ENCODE results near the gene ATP1B2. TPM values are rescaled to one million over a fixed set of nuclear protein-coding genes. Genes with fewer than 3 reads are reported as not detected.

Gene ATP1B2
- polyA plus RNA-seq, 3 donors, result 18.1 to 24.2 (median 21.5) TPM

DNA sequence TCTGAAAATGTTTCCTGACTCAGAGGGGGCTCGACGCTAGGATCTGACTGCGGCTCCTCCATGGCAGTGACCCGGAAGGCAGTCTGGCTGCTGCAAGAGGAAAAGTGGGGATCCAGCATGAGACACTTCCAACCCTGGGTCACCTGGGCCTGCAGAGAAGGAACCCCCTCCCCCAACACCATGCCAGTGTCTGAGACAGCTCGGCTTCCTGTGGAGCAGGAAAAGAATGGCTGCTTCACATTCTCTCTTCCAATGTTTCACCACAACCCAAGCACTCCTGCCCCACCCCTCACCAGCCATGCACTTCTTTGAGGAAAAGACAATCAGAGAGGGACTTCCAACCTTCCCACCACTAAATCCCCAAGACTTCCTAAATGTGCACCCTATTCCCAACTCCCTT lies 25.8 kb downstream of the ATP1B2 start:
- DNase-seq, result no peak

DNA sequence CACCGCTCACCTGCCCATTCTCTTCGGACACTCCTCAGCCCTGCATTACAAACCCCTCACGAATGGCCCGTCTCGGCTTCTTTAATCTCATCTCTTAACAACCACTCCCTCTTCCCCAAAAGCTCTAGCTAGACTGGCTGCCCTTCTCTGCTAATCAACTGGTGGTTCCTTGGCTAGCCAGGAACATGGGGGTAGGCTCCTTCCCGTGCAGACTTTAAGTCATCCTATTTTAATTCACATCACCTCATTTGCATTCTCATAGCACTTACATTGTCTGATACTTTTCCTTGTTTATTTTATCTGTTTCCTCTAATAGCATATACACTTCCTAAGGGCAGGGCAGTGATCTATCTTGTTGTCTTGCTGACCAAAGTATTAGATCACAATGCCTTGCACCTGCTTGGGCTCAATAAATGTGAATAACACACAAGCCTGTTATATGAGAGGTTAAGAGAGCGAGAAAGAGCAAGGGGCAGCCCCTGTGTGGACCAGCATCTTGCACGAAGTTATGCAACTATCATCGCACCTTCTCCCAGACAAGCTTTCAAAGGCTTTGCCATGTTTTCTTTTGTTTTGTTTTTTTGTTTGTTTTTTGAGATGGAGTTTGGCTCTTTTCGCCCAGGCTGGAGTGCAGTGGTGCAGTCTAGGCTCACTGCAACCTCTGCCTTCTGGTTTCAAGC lies 26.8 kb downstream of the ATP1B2 start:
- no peak for DNase-seq

DNA sequence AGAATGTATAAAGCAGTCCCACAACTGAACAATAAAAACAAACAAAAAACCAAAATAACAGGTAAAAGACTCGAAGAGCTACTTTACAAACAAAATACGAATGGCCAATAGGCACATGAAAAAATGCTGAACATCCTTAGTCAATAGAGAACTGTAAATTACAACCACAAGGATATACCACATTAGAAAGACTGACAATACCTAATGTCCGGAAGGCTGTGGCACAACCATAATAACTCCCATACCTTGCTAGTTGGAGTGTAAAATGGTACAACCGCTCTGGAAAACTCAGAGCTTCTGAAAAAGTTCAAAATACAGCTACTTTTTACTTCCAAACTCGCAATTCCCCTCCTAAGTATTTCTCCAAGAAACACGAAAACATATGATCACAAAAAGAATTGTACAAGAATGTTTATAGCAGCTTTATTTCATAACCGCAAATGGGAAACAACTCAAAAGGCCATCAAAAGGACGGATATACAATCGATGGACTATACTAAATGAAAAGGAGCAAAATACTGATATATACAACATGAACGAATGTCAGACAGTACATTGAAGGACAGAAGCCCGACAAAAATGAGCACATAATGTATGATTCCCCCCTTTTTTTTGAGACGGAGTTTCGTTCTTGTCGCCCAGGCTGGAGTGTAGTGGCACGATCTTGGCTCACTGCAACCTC lies 34.3 kb downstream of the ATP1B2 start:
- no peak for DNase-seq

DNA sequence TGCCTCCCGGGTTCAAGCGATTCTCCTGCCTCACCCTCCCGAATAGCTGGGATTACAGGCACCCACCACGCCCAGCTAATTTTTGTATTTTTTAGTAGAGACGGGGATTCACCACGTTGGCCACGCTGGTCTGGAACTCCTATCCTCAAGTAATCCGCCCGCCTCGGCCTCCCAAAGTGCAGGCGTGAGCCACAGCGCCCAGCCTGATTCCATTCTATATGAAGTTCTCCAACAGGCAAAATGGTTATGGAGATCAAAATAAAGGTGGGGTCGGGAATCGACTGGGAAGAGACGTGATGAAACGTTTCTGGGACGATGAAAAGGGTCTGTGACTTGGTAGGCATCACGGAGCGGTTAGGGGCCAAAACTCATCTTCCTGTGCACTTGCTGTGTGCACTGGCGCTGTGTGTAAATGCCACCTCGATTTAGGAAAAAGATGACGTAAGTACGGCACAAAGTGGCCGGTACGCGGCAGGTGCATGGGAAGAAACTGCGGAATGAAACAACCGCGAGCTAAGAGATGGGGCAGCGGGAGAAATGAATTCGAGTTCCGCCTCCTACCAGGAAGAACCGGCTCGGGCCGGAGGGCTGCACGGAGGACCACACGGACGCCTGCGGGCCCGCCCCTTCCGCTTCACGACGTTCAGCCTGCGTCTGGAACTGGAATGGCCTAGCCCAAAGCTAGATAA lies 35.0 kb downstream of the ATP1B2 start:
- DNase-seq, result peak; percentile 94

GRCh38 chr17:7686222-7687071 lies 35.7 kb downstream of the ATP1B2 start:
- DNase-seq, result no peak

DNA sequence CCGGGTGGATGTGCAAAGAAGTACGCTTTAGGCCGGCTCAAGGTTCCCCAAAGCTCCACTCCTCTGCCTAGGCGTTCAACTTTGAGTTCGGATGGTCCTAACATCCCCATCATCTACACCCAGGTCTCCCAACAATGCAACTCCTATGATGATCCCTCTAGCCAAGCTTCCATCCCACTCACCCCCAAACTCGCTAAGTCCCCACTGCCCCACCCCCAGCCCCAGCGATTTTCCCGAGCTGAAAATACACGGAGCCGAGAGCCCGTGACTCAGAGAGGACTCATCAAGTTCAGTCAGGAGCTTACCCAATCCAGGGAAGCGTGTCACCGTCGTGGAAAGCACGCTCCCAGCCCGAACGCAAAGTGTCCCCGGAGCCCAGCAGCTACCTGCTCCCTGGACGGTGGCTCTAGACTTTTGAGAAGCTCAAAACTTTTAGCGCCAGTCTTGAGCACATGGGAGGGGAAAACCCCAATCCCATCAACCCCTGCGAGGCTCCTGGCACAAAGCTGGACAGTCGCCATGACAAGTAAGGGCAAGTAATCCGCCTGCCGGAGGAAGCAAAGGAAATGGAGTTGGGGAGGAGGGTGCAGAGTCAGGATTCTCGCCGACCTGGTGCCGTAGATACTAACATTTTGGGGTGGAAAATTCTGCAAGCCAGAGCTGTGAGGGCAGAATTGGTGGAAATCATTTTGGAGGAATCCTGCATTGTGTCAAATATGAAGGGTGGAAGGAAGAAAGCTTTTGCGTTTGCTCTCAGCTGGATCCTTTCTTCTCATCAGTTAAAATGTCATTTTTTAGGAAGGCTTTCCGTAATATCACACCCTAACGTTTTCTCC lies 36.6 kb downstream of the ATP1B2 start, which contains the start of gene TP53:
TP53 (minus strand) TSS at position 419 of the 836 bp plus-strand sequence. CDS start 10,896 bp downstream, outside the sequence.
- DNase-seq, result peak; percentile 93

GRCh38 chr17:7687908-7688807 lies 37.4 kb downstream of the ATP1B2 start, which contains the start of gene WRAP53:
Gene WRAP53, plus strand, starts transcription at chr17:7688477. Its CDS starts 172 bp downstream, at chr17:7688649.
- peak; percentile 98 for DNase-seq

DNA sequence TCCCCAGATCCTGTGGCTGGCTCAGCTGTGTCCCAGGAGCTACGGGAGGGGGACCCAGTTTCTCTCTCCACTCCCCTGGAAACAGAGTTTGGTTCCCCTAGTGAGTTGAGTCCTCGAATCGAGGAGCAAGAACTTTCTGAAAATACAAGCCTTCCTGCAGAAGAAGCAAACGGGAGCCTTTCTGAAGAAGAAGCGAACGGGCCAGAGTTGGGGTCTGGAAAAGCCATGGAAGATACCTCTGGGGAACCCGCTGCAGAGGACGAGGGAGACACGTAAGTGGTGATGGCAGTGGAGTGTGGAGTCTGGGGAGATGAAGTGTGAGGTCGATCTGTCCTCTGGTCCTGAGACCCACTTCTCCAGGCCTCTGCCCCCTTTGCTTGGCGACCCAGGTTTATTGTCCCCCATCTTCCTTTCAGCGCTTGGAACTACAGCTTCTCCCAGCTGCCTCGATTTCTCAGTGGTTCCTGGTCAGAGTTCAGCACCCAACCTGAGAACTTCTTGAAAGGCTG lies 38.1 kb downstream of the ATP1B2 start:
- DNase-seq, result no peak

DNA sequence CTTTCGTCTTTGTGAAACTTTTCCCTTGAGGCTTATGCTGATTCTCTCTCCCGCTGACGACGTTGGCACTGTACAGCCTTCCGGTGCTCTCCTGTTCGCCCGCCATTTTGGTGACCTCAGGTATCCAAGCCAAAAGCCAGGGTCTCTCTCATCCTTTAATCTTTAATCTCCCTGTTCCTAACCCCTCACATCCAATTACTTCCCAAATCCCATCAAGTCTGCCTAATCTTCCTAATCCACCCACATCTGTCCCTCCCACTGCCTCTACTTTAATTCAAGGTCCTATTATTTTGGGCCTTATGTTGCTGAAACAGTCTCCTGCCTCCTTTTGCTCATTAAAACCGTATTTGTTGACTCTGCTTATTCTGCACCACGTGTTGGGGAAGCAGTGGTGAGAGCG lies 44.9 kb downstream of the ATP1B2 start:
- DNase-seq, result no peak

DNA sequence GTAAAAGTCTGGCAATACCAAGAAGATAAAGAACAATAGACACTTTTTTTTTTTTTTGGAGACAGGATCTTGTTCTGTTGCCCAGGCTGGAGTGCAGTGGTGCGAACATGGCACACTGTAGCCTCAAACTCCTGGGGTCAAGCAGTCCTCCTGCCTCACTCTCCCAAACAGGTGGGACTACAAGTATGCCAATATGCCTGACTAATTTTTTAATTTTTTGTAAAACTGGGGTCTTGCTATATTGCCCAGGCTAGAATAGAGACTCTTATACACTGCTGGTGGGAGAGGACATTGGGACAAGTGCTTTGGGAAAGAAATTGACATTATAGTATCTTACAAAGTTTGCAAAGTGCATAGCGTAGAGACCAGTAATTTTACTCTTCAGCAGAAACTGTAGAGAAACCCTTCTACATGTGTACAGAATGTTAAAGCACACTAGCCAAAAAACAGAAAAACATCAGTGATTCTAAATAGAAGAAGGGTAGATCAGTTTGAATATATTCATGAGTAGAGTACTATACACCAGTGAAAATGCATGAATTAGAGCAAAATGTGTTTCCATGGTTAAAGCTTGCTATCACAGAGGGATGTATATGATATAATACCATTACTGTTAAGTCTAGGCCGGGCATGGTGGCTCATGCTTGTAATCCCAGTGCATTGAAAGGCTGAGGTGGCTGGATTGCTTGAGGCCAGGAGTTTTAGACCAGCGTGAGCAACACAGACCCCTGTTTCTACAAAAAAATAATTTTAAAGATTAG lies 47.3 kb downstream of the ATP1B2 start:
- DNase-seq, result no peak

- no peak for DNase-seq
These were observed 49.8 kb downstream of the ATP1B2 start for GRCh38 chr17:7700510-7700909.

DNA sequence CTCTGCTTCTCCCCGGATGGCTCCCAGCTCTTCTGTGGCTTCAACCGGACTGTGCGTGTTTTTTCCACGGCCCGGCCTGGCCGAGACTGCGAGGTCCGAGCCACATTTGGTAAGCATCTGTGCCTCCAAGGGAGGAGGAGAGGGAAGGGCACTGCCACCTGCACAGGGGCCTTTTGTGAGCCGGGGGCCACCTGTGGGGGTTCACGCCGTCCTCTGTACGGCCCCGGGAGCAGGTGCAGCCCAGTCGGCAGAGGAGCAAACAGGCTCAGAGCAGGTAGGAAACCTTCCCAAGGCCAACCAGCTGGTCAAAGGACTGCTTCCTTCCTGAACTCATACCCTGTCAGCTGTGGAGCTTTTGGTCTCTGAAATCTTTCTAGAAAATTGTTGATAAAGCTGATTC lies 51.0 kb downstream of the ATP1B2 start:
- DNase-seq, result no peak

GRCh38 chr17:7702776-7703175 lies 52.0 kb downstream of the ATP1B2 start:
- DNase-seq, result no peak

DNA sequence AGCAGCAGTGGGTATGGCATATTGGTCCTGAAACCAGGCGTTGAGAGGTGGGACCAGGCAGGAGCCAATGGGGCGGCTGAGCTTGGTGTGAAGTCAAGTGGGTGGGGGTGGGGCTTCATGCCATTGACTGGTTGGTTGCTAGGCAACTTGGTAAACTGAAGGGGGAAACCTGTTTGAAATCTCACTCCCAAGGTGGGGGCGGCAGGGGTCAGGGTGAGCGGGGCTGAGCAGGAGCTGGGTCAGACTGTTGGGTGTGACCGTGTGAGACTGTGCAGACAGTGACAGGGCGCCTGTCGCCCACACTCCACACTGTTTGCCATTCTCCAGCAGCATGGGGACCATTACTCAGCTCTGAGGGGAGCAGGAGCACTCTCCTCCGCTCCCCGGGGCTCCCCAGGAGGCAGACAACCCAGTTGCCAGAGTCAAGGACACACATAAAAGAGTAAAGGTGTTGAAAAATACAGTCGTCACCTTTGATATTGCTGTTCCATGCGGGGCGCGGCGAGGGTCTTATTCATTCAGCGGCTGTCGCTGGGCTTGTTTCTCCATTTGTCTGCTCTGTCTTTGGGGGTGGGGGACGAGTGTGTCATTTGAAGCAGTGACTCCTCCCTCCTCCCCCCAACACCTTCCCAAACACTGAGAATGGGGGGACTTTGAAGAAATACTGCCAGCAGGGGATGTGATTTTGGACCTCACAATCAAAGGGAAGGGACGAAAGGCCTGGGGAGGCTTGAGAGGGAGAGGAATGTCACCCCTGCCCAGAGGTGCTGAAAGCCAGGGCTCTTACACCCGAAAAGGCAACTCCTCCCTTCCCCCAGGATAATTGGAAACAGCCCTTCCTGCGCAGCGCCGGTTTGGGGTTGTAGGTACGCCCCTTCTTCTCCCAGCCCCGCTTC lies 53.1 kb downstream of the ATP1B2 start:
- DNase-seq, result peak; percentile 90

- peak; percentile 76 for DNase-seq
These were observed 54.0 kb downstream of the ATP1B2 start, which contains the start of gene EFNB3 for GRCh38 chr17:7704601-7705268. Gene EFNB3, plus strand, starts transcription at chr17:7705202. Its CDS starts 397 bp downstream, at chr17:7705599.

DNA sequence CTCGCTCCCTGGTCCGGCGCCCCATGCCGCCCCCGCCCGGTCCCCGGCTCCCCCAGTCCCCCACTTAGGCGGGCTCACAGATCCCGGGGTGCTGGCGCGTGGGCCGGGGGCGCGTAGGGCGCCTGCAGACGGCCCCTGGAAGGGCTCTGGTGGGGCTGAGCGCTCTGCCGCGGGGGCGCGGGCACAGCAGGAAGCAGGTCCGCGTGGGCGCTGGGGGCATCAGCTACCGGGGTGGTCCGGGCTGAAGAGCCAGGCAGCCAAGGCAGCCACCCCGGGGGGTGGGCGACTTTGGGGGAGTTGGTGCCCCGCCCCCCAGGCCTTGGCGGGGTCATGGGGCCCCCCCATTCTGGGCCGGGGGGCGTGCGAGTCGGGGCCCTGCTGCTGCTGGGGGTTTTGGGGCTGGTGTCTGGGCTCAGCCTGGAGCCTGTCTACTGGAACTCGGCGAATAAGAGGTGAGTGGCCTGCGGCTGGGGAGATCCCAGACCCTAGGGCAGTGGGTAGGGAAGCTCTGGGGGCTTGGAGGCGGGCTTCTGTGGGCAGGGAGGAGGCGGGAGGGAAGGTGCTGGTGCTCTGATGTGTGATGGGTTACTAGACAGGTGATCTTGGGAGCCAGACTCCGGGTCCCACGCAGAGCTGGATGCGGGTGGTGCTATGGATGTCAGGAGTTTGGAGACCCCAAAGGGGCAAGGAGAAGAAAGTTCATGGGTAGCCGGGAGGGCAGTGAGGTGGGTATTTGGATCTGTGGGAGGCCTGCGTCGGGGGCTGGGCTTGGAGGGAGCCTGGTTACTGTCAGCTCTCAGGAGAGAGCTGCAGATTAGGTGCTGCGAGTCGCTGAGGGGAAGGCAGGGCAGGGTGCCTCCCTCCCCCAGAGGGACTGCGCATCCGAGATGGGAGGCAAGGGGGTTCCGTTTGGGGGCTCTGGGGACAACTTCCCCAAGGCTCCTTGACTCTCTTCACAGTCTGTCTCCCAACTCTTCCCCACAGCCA lies 54.8 kb downstream of the ATP1B2 start:
- DNase-seq, result no peak
